K562 (cell line): ENCODE results near the gene PARP15. TPM values are rescaled to one million over a fixed set of nuclear protein-coding genes. Genes with fewer than 3 reads are reported as not detected.

Source experiments
- FOXK2 ChIP-seq, 2 experiments: fragments of 450-650 bp; IDR thresholded peaks in 1 of 2; conservative IDR thresholded peaks in 1 of 2; 2 replicates each; pipeline ENCODE4 v1.6.1; 2016; ENCODE audit warnings: low read depth in 2 of 2, mild to moderate bottlenecking in 1 of 2
- KAT8 ChIP-seq: fragments of 450-650 bp; IDR thresholded peaks from 2 replicates; pipeline ENCODE4 v1.6.1; 2016; ENCODE audit warnings: low read depth, mild to moderate bottlenecking
- NR2C1 ChIP-seq, 2 experiments: fragments of 450-650 bp; IDR thresholded peaks; 2 replicates each; pipeline ENCODE4 v1.6.1; 2017; ENCODE audit warnings: mild to moderate bottlenecking in 2 of 2, antibody characterized with exemption in 1 of 2, inconsistent platforms in 1 of 2, missing compliant biosample characterization in 1 of 2, missing genetic modification characterization in 1 of 2
- PCBP1 ChIP-seq: fragments of 200-400 bp; formaldehyde crosslinking; IDR thresholded peaks from 2 replicates; pipeline ENCODE4 v1.6.1; 2018; ENCODE audit warnings: mild to moderate bottlenecking, low read depth, low read length; ENCODE audit not compliant: poor library complexity, severe bottlenecking
- PHF8 ChIP-seq: fragments of 200-600 bp; sonication (generic); IDR thresholded peaks from 2 replicates; pipeline ENCODE4 v1.6.1; 2012; ENCODE audit warnings: mixed run types, mild to moderate bottlenecking, inconsistent platforms, low read length, moderate library complexity, borderline replicate concordance
- TCF7L2 ChIP-seq: fragments of 150-350 bp; IDR thresholded peaks from 2 replicates; pipeline ENCODE4 v1.6.1; 2016; ENCODE audit warnings: low read depth, mild to moderate bottlenecking, low read length, moderate library complexity
- TFAM ChIP-seq: fragments of 250-450 bp; sonication (Bioruptor Pico); conservative IDR thresholded peaks from 2 replicates; pipeline ENCODE4 v1.5.0; 2021; ENCODE audit warnings: mild to moderate bottlenecking, moderate library complexity
- polyA plus RNA-seq, 8 experiments: library from polyadenylated mRNA; depleted of rRNA in 4 of 8; stranded (reverse) in 5 of 8; unstranded in 3 of 8; fragments of >200 nt; fragmentation: Nextera tagmentation in 2 of 8; fragmentation: Illumina TruSeq in 1 of 8; extraction: Ambion mirVana in 2 of 8; extraction: Trizol in 1 of 8; gene quantifications; 2 replicates each; pipeline versions ENCODE4 v1.2.1 to v1.2.3, GENCODE V29; 2011 to 2014; ENCODE audit warnings: inconsistent platforms in 1 of 8, missing spikeins in 1 of 8
- total RNA-seq, 7 experiments: library from RNA; depleted of rRNA in 6 of 7; stranded (reverse); fragments of >200 nt in 6 of 7; fragmentation: Illumina TruSeq in 2 of 7; extraction: Trizol in 2 of 7; gene quantifications; 2 replicates each; pipeline versions ENCODE4 v1.2.1 to v1.2.3, GENCODE V29; 2011 to 2021; ENCODE audit warnings: low replicate concordance in 1 of 7
- TF ChIP-seq, protein P1 (sequence below), 2 experiments: fragments of 450-650 bp; conservative IDR thresholded peaks; 2 replicates each; pipeline ENCODE4 v1.6.1; 2017; ENCODE audit warnings: mild to moderate bottlenecking in 2 of 2, moderate library complexity in 2 of 2
- TF ChIP-seq, protein P2 (sequence below): fragments of 450-650 bp; IDR thresholded peaks from 2 replicates; pipeline ENCODE4 v1.6.1; 2016; ENCODE audit warnings: low read depth
- TF ChIP-seq, protein P3 (sequence below): fragments of 250-450 bp; sonication (Bioruptor Pico); IDR thresholded peaks from 2 replicates; pipeline ENCODE4 v1.5.0; 2022; ENCODE audit warnings: mild to moderate bottlenecking
- TF ChIP-seq, protein P4 (sequence below): sonication (generic); formaldehyde crosslinking; IDR thresholded peaks from 2 replicates; pipeline ENCODE4 v1.9.0; 2022; ENCODE audit warnings: mild to moderate bottlenecking, missing genetic modification reagents

The PARP15 gene
- total and polyA plus RNA-seq, 9 of the 15 experiments (the other 6 are each of a cell fraction or from before 2014, with no cell fraction given), result 0.05 to 0.40 (median 0.13) TPM

DNA sequence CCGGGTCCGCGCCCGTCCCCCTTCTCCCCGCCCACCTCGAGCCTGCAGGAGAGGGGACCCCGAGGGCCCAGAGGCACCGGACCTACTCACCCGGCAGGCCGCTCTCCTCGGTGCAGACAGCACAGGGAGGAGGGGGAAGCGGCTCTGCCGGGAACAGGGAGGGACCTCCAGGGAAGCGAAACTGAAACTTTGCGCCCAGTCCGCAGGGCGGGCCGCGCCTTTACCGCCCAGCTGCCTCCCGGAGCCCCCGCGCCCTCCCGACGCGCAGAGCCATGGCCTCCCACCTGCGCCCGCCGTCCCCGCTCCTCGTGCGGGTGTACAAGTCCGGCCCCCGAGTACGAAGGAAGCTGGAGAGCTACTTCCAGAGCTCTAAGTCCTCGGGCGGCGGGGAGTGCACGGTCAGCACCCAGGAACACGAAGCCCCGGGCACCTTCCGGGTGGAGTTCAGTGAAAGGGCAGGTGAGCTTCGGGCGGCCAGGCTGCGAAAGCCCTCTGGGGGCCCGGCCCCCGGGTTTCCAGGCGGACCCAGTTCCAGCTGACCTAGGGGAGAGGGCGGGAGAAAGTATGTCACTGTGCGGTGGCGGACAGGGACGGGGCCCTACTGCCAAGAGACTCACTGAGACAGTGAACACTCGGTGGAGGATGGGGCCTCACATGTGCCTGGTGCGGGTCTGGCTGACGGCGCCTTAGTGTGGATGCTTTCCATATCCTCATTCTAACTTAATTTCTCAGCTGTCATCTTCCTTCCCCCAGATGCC is 13.1 kb upstream of the PARP15 start, which contains the start of the genes DTX3L and PARP9 (continued):
- TF ChIP-seq, protein P1, sequence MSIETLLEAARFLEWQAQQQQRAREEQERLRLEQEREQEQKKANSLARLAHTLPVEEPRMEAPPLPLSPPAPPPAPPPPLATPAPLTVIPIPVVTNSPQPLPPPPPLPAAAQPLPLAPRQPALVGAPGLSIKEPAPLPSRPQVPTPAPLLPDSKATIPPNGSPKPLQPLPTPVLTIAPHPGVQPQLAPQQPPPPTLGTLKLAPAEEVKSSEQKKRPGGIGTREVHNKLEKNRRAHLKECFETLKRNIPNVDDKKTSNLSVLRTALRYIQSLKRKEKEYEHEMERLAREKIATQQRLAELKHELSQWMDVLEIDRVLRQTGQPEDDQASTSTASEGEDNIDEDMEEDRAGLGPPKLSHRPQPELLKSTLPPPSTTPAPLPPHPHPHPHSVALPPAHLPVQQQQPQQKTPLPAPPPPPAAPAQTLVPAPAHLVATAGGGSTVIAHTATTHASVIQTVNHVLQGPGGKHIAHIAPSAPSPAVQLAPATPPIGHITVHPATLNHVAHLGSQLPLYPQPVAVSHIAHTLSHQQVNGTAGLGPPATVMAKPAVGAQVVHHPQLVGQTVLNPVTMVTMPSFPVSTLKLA (conservative IDR thresholded peaks at IDR 0.05), result peak; percentile 57 to 69
- TF ChIP-seq PCBP1, result peak; percentile 40
- TF ChIP-seq TFAM (CRISPR knock-in tag), result no peak
- TF ChIP-seq TCF7L2, result no peak
- peak; percentile 78; the same call in 1 of the 2 replicates for TF ChIP-seq PHF8
- TF ChIP-seq, protein P2, sequence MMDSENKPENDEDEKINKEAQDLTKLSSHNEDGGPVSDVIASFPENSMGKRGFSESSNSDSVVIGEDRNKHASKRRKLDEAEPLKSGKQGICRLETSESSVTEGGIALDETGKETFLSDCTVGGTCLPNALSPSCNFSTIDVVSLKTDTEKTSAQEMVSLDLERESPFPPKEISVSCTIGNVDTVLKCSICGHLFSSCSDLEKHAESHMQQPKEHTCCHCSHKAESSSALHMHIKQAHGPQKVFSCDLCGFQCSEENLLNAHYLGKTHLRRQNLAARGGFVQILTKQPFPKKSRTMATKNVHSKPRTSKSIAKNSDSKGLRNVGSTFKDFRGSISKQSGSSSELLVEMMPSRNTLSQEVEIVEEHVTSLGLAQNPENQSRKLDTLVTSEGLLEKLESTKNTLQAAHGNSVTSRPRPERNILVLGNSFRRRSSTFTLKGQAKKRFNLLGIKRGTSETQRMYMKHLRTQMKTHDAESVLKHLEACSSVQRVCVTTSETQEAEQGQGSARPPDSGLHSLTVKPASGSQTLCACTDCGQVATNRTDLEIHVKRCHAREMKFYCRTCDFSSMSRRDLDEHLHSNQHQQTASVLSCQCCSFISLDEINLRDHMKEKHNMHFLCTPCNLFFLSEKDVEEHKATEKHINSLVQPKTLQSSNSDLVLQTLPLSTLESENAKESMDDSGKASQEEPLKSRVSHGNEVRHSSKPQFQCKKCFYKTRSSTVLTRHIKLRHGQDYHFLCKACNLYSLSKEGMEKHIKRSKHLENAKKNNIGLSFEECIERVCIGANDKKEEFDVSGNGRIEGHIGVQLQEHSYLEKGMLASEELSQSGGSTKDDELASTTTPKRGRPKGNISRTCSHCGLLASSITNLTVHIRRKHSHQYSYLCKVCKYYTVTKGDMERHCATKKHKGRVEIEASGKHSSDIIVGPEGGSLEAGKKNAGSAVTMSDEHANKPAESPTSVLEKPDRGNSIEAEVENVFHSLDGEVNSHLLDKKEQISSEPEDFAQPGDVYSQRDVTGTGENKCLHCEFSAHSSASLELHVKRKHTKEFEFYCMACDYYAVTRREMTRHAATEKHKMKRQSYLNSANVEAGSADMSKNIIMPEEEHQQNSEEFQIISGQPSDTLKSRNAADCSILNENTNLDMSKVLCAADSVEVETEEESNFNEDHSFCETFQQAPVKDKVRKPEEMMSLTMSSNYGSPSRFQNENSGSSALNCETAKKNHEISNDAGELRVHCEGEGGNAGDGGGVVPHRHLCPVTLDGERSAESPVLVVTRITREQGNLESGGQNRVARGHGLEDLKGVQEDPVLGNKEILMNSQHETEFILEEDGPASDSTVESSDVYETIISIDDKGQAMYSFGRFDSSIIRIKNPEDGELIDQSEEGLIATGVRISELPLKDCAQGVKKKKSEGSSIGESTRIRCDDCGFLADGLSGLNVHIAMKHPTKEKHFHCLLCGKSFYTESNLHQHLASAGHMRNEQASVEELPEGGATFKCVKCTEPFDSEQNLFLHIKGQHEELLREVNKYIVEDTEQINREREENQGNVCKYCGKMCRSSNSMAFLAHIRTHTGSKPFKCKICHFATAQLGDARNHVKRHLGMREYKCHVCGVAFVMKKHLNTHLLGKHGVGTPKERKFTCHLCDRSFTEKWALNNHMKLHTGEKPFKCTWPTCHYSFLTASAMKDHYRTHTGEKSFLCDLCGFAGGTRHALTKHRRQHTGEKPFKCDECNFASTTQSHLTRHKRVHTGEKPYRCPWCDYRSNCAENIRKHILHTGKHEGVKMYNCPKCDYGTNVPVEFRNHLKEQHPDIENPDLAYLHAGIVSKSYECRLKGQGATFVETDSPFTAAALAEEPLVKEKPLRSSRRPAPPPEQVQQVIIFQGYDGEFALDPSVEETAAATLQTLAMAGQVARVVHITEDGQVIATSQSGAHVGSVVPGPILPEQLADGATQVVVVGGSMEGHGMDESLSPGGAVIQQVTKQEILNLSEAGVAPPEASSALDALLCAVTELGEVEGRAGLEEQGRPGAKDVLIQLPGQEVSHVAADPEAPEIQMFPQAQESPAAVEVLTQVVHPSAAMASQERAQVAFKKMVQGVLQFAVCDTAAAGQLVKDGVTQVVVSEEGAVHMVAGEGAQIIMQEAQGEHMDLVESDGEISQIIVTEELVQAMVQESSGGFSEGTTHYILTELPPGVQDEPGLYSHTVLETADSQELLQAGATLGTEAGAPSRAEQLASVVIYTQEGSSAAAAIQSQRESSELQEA, result no peak
- no peak for TF ChIP-seq NR2C1 (IDR thresholded peaks at IDR 0.05)
- no peak for TF ChIP-seq NR2C1 (tag; IDR thresholded peaks at IDR 0.05)
- no peak for TF ChIP-seq FOXK2 (conservative IDR thresholded peaks at IDR 0.05 in 1 of 2, IDR thresholded peaks at IDR 0.05 in 1 of 2; ENCODE audit: low read depth in 2 of 2)
- TF ChIP-seq, protein P3, sequence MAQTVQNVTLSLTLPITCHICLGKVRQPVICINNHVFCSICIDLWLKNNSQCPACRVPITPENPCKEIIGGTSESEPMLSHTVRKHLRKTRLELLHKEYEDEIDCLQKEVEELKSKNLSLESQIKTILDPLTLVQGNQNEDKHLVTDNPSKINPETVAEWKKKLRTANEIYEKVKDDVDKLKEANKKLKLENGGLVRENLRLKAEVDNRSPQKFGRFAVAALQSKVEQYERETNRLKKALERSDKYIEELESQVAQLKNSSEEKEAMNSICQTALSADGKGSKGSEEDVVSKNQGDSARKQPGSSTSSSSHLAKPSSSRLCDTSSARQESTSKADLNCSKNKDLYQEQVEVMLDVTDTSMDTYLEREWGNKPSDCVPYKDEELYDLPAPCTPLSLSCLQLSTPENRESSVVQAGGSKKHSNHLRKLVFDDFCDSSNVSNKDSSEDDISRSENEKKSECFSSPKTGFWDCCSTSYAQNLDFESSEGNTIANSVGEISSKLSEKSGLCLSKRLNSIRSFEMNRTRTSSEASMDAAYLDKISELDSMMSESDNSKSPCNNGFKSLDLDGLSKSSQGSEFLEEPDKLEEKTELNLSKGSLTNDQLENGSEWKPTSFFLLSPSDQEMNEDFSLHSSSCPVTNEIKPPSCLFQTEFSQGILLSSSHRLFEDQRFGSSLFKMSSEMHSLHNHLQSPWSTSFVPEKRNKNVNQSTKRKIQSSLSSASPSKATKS (CRISPR knock-in tag), result no peak
- TF ChIP-seq, protein P4, sequence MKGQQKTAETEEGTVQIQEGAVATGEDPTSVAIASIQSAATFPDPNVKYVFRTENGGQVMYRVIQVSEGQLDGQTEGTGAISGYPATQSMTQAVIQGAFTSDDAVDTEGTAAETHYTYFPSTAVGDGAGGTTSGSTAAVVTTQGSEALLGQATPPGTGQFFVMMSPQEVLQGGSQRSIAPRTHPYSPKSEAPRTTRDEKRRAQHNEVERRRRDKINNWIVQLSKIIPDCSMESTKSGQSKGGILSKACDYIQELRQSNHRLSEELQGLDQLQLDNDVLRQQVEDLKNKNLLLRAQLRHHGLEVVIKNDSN (CRISPR knock-in tag), result peak; percentile 38; the same call in 1 of the 2 replicates
- no peak for TF ChIP-seq KAT8
